Karpas-422 (cell line): ENCODE measurements around the gene STOX1. TPM values are rescaled to one million over a fixed set of nuclear protein-coding genes. Genes with fewer than 3 reads are reported as not detected.
"Not testable (repeated sequence)": the region's sequence is repeated elsewhere in the genome, so short reads cannot be mapped to it uniquely, and the experiment has no call there.

Experiments
- DNase-seq: peaks from one replicate; pipeline ENCODE4 v3.0.0-alpha.2; 2015
- H2AFZ ChIP-seq: fragments of 200-600 bp; sonication (generic); 2 replicates; pipeline ENCODE4 v1.6.1; 2014; ENCODE audit warnings: antibody characterized with exemption, low read length, mixed read lengths
- H3K27ac ChIP-seq: fragments of 200-600 bp; sonication (generic); 2 replicates; pipeline ENCODE4 v1.5.1; 2014; ENCODE audit warnings: mild to moderate bottlenecking, low read length, moderate library complexity
- H3K27me3 ChIP-seq: fragments of 200-600 bp; sonication (generic); 2 replicates; pipeline ENCODE4 v1.6.1; 2014; ENCODE audit warnings: low read length, mixed read lengths
- H3K36me3 ChIP-seq: fragments of 200-600 bp; sonication (generic); 2 replicates; pipeline ENCODE4 v1.6.1; 2014; ENCODE audit warnings: low read length, mixed read lengths; ENCODE audit not compliant: insufficient read depth
- H3K4me1 ChIP-seq: fragments of 200-600 bp; sonication (generic); 2 replicates; pipeline ENCODE4 v1.6.1; 2014; ENCODE audit warnings: mild to moderate bottlenecking, low read length, mixed read lengths
- H3K4me2 ChIP-seq: fragments of 200-600 bp; sonication (generic); 2 replicates; pipeline ENCODE4 v1.6.1; 2014; ENCODE audit warnings: low read length, low read depth, mild to moderate bottlenecking; ENCODE audit not compliant: poor library complexity, severe bottlenecking
- H3K4me3 ChIP-seq: fragments of 200-600 bp; sonication (generic); 2 replicates; pipeline ENCODE4 v1.5.1; 2014; ENCODE audit warnings: mild to moderate bottlenecking, antibody characterized with exemption, low read length, mixed read lengths
- H3K79me2 ChIP-seq: fragments of 200-600 bp; sonication (generic); 2 replicates; pipeline ENCODE4 v1.6.1; 2014; ENCODE audit warnings: mild to moderate bottlenecking, low read length, mixed read lengths
- H3K9ac ChIP-seq: fragments of 200-600 bp; sonication (generic); 2 replicates; pipeline ENCODE4 v1.6.0; 2014; ENCODE audit warnings: low read length
- H3K9me2 ChIP-seq: fragments of 200-600 bp; sonication (generic), shearing (Covaris generic); replicated peaks from 2 replicates; pipeline ENCODE4 v1.6.0; 2014; ENCODE audit warnings: mild to moderate bottlenecking, low read length, moderate library complexity; ENCODE audit not compliant: insufficient read depth
- H3K9me3 ChIP-seq: fragments of 300-700, 200-600 bp; sonication (generic); 2 replicates; pipeline ENCODE4 v1.6.1; 2014; ENCODE audit warnings: low read length, mixed read lengths
- H4K20me1 ChIP-seq: fragments of 200-600 bp; sonication (generic); 2 replicates; pipeline ENCODE4 v1.6.1; 2014; ENCODE audit warnings: mild to moderate bottlenecking, antibody characterized with exemption, low read length, low read depth; ENCODE audit not compliant: insufficient read depth
- small RNA-seq: library from RNA; depleted of rRNA; stranded (forward); fragments of <200 nt; gene quantifications from one replicate; pipeline ENCODE3, GENCODE V24; 2014
- total RNA-seq: library from RNA; depleted of rRNA; stranded (reverse); fragments of >200 nt; shearing (Covaris generic); gene quantifications from 2 replicates; pipeline ENCODE4 v1.2.3, GENCODE V29; 2014; ENCODE audit warnings: low replicate concordance; rRNA removed

Gene STOX1
- total RNA-seq, 1 experiment from 2014 or later: 19.8 TPM

GRCh38 chr10:68938117-68938516 is 110.8 kb downstream of the STOX1 start:
- H3K79me2 ChIP-seq: peaks cover 33% of the 10 kb centered on the region
- no peaks in the 10 kb centered on the region for H3K27me3 ChIP-seq
- H3K9ac ChIP-seq: no peak overlapping the region
- no peaks in the 10 kb centered on the region for H3K4me1 ChIP-seq
- H3K9me3 ChIP-seq: no peaks in the 10 kb centered on the region
- H3K4me3 ChIP-seq: no peak overlapping the region
- no peak for DNase-seq
- no peaks in the 10 kb centered on the region for H4K20me1 ChIP-seq
- no peak overlapping the region for H2AFZ ChIP-seq
- no peaks in the 10 kb centered on the region for H3K9me2 ChIP-seq
- H3K4me2 ChIP-seq: no peak overlapping the region
- H3K36me3 ChIP-seq: peaks cover 45% of the 10 kb centered on the region; the same call in 1 of the 2 replicates
- no peak overlapping the region for H3K27ac ChIP-seq

- Histone ChIP-seq H3K9ac (no peak overlapping the region), H3K9me3 (no peaks in the 10 kb centered on the region), H3K4me3 (no peak overlapping the region), H3K4me2 (no peak overlapping the region), H3K9me2 (no peaks in the 10 kb centered on the region), H4K20me1 (no peaks in the 10 kb centered on the region), H3K27me3 (no peaks in the 10 kb centered on the region), H2AFZ (no peak overlapping the region), H3K79me2 (peaks cover 33% of the 10 kb centered on the region), H3K27ac (no peak overlapping the region), H3K36me3 (peaks cover 53% of the 10 kb centered on the region; the same call in 1 of the 2 replicates), H3K4me1 (no peaks in the 10 kb centered on the region)
- DNase-seq: no peak
These were observed 111.6 kb downstream of the STOX1 start for GRCh38 chr10:68938884-68939283.

- not testable (repeated sequence) for DNase-seq, H3K4me1 ChIP-seq, H3K27me3 ChIP-seq, H3K9me3 ChIP-seq, H3K27ac ChIP-seq, H3K4me2 ChIP-seq, H3K9ac ChIP-seq, H3K4me3 ChIP-seq, H2AFZ ChIP-seq, H4K20me1 ChIP-seq, H3K9me2 ChIP-seq
- Histone ChIP-seq H3K79me2 (peaks cover 24% of the 10 kb centered on the region), H3K36me3 (peaks cover 51% of the 10 kb centered on the region; the same call in 1 of the 2 replicates)
These were observed 113.6 kb downstream of the STOX1 start for GRCh38 chr10:68940917-68941316.

Small RNAs within 50 kb of the gene (small RNA-seq; reads per million reads assigned to genes)
- not detected for gene RNU6-571P
- gene RNU6-697P: not detected

Other genes starting within 250 kb of the STOX1 start
- 58.3 and 102 TPM in 2 replicates for gene CCAR1, start 106.3 kb upstream of the STOX1 start, total RNA-seq
- 48.3 and 61.1 TPM in 2 replicates for gene DDX50, start 73.8 kb downstream of the STOX1 start, total RNA-seq
- 87.0 and 89.8 TPM in 2 replicates for gene DDX21, start 128.6 kb downstream of the STOX1 start, total RNA-seq
- 11.6 and 17.5 TPM in 2 replicates for gene KIFBP, start 161.3 kb downstream of the STOX1 start, total RNA-seq